GM21528 (cell line): Measurements from ENCODE around the gene KLHL36.
"Not testable (repeated sequence)": the region's sequence is repeated elsewhere in the genome, so short reads cannot be mapped to it uniquely, and the experiment has no call there.

Experiments used
- ATAC-seq: cut with Tn5 transposase; IDR thresholded peaks from one replicate; pipeline ENCODE4 v1.9.1; 2021; ENCODE audit warnings: mild to moderate bottlenecking, moderate library complexity; ENCODE audit not compliant: unreplicated experiment, low FRiP score

Gene KLHL36

DNA sequence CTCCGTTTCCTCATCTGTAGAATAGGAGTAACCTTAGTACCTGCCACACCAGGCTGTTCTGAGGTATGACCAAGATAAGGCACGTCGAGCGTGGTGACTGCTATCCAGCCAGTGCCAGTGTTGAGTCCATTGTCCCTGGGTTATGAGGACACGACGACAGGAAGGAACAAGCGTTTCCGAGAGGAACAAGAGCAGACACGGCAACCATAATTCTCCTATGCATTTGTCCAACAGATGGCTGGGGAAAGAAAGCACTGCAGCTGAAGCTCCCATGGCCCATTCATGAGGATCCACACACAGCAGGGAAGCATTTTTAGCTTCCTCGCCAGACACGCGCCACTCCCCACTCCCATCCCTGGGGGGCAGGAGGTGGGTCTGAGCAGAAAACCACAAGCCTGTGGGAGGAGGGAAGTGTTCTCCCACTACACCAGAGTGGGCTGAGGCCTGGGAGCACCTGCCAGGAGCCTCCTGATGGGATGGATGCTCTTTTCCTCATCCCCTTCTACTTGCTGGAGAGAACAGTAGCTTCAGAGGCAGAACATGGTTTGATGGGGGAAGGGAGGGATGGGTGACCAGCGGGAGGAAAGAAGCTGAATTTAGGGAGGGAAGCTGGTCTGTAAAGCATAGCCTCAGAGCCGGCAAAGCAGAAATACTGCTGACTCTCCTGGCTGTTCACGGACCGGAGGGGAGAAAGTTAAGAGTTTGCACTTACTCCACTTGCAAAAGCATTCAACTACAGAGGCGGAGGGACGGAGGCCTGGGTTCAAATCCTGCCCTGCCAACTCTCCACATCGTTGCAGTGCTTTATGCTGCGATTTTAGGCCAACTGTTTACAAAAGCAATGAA, 33.1 kb upstream of the KLHL36 start:
- ATAC-seq = no peak

DNA sequence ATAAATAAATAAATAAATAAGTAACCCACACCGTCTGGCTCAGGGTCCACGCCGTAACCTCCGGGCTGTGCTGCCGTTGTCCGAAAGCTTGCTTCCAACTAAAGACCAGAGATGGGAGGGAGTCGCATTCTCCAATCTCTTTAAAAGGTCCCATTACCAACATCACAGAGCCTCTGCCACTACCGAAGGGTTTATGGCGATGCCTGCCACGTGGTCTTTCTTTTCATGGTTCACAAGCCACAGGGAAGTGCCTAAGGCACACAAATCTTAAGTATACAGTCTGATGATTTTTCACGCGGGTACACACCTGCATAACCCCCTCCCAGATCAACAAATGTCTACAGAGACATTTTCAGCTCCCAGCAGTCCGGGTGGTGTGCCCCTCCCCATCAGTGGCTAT, 31.8 kb upstream of the KLHL36 start:
- no peak for ATAC-seq

DNA sequence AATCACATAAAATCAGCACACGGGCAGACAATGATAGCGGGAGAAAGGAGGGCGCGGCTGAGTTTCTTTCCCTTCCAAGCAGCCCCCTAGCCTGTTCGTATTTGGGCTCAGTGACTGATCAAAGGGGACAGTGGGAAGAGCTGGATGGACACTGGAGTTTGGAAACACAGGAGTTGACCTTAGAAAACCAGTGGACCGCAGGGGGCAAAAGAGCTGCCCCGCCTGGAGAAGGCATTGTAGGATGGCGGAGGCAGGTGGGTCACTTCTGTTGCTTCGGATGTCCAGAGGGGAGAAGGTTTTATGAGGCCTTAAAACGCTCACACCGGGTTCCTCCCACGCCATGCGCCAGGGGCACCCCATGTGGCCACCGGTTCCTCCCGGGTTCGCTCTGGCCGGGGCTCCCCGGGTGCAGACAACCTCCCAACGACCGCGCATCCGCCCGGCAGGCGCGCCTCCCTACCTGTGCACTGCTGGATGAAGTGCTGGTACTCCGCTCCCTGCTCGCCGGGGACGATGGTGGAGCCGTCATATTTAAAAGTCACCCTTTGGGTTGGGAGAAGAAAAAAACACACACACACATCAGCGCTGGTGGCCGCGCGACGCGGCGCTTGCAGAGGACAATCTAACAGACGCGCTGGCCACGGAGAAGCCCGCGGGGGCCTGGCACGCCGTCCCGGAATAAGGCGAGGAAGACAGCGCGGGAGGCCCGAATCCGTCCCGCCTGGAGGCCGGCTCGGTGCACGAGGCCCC, 31.1 kb upstream of the KLHL36 start:
- peak; percentile 38 for ATAC-seq

DNA sequence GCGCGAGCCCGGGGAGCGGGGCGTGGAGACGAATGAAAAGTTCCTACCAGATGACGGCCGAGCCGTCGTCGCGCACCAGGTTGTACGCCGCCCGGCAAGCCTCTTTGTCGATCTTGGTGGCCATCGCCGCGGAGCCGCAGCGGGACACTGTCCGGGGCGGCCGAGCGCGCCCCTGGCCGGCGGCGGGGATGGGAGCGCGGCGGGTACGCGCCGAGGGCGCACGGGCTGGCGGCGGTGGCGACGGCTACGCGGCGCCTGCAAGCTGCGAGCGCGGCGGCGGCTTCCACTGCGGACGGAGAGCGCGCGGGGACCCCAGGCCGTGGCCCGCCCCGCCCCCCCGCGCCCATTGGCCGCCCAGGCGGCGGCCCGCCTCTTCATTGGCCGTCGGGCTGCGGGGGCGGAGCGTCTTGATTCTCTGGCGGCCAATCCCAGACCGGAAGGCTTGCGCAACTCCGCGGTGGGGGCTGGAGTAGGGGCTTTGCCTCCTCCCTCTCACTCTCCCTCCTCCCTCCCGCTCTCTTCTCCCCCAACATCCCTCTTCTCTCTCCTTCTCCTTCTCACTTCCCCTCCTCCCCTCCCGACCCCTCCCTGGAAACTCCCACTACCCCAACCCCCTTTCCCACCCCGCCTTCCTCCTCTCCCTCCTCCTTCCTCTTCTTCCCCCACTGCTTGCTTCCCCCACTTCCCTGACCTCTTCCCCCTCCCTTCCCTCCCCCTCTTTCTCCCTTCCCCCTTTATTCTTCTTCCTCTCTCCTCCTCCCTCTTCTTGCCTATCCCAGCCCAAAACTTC, 30.3 kb upstream of the KLHL36 start, which contains the start of gene COTL1:
COTL1 (minus strand) TSS at position 288 of the 790 bp plus-strand sequence; CDS start at position 124, 164 bp downstream.
- peak; percentile 73 for ATAC-seq

DNA sequence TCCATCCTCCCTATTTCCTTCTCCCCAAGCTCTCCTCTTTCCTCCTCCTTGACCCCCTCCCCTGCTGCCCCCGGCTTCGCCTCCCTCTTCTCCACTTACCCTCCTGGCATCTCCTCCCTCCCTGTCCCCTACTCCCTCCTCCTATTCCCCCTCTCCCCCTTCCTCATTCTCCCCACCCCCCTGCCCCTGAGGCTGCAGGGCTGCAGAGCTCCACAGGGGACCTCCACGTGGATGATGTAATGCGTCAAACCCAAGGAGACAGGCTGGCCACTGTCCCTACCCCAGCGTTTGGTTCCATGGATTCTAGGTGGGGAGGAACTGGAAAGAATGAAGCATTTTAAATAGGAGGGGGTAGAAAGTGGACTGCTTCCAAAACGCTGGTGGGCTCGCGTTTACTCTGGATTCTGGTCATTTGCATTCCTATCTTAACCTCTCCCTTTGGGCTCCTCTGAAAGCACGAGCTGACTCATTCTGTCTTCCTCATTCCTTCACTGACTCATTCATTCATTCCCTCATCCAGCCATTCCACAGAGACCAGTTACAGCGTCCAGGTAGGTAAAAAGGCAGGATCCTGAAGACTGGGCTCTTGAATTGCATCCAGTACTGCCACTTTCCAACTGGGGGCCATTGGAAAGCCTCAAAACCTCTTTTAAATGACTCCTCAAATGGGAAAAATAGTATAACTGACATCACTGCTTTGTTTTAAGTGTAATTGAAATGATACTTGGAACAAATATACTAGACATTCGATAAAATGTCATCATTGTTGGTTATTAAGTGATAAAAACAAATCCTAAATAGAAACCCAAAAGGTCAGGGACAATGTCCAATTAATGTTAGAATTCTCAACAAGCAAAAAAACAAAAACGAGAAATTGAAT, 29.5 kb upstream of the KLHL36 start:
- ATAC-seq = no peak

DNA sequence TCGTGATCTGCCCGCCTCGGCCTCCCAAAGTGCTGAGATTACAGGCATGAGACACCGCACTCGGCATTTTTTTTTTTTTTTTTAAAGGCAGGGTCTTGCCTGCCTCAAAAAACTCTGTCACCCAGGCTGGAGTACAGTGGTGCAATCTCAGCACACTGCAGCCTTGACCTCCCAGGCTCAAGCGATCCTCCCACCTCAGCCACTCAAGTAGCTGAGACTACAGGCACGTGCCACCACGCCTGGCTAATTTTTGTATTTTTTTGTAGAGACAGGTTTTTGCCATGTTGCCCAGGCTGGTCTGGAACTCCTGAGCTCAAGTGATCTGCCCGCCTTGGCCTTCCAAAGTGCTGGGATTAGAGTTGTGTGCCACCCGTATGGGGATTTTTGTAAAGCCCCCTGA, 27.4 kb upstream of the KLHL36 start:
- ATAC-seq = not testable (repeated sequence)

DNA sequence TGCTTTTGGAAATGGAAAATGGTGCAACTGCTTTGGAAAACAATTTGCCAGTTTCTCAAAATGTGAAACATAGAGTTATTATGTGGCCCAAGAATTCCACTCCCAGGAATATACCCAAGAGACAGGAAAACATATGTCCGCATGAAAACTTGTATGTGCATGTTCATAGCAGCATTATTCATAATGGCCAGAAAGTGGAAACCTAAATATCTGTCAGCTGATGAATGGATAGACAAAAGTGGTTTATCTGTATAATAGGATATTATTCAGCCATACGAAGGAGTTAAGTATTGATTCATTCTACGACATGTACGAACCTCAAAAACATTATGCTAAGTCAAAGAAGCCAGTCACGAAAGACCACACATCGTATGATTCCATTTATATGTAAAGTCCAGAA, 22.8 kb upstream of the KLHL36 start:
- no peak for ATAC-seq

- ATAC-seq = no peak
Measured at GRCh38 chr16:84628226-84628731, 20.0 kb upstream of the KLHL36 start.

GRCh38 chr16:84629580-84629979, 18.7 kb upstream of the KLHL36 start:
- no peak for ATAC-seq

DNA sequence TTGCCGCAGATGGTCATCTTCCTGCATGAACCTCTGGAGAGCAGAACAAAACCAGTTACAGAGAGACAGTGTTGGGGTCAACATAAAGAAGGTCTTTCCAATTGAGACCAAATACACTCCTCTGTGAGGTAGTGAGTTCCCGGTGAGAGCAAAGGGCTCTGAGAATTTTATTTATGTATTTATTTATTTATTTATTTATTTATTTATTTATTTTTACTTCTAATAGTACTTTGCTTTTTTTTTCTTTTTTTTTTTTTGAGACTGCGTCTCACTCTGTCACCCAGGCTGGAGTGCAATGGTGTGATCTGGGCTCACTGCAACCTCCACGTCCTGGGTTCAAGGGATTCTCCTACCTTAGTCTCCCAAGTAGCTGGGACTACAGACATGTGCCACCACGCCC, 18.3 kb upstream of the KLHL36 start:
- ATAC-seq = no peak

GRCh38 chr16:84630446-84631152, 17.7 kb upstream of the KLHL36 start:
- no peak for ATAC-seq

GRCh38 chr16:84631153-84631466, 17.2 kb upstream of the KLHL36 start:
- no peak for ATAC-seq

DNA sequence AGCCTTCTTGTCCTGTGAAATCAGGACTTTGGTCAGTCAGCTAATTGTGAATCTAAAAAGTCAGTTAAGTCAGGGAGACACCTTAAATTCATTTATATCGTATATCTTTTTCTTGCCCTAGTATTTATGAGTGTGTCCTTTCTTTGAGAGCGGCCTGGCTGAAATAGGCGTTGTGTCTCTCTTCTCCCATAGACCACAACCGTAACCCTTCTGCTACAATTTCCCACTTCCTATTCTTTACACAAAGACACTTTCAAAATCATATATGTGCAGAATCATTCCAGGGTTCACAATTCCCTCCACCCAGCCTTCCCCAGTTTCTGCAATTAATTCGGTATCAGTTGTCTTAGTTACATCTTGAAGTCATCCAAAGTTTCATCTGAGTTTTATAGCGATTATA, 16.4 kb upstream of the KLHL36 start:
- ATAC-seq = no peak

- ATAC-seq = not testable (repeated sequence)
Measured at GRCh38 chr16:84632862-84633261, 15.4 kb upstream of the KLHL36 start.

DNA sequence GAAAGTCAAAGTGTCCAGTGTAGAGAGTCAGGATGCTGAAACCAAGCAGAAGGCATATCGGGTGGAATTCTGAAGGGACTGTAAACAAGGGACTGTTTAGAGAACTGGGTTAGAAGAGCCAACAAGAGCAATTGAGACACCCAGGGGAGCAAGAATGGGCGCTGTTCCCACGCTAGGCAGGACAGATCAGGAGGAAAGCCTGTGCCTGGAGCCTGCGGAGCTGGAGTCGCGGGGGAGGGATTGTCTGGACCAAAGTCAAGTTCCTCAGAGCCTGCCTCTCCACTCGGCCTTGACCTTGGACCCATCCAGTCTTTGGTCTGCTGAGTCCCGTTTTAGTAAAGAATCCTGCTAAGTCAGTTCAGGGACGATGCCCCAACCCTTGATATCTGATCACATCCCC, 14.7 kb upstream of the KLHL36 start:
- ATAC-seq = no peak

DNA sequence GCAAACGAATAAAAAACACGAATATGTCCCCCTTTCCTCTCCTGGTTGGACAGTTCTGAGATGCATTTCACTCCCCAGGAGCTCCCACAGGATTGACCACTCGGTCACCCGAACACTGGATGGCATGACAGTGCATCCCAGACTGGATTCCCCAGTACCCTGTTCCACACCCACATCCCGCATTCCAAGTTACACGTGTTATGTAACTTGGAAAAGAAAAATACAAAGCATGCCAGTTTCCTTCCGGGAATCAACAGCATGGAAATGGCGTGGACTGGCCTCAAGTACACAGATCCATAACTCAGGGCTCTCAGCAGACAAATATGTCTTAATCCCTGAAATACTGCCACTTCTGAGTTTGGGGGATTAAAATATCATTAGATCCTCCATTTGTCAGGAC, 12.6 kb upstream of the KLHL36 start:
- ATAC-seq = no peak

DNA sequence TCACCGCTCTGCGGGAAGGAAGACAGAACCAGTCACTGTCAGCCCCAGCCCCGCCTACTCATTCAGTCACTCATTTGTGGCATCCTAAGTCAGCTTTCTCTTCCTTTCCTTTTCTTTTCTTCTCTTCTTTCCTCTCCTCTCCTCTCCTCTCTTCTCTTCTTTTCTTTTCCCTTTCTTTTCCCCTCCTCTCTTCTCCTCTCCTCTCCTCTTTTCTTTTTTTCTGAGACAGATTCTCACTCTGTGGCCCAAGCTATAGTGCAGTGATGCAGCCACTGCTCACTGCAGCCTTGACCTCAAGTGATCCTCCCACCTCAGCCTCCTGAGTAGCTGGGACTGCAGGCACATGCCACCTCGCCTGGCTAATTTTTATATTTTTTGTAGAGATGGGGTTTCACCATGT, 10.6 kb upstream of the KLHL36 start:
- no peak for ATAC-seq

DNA sequence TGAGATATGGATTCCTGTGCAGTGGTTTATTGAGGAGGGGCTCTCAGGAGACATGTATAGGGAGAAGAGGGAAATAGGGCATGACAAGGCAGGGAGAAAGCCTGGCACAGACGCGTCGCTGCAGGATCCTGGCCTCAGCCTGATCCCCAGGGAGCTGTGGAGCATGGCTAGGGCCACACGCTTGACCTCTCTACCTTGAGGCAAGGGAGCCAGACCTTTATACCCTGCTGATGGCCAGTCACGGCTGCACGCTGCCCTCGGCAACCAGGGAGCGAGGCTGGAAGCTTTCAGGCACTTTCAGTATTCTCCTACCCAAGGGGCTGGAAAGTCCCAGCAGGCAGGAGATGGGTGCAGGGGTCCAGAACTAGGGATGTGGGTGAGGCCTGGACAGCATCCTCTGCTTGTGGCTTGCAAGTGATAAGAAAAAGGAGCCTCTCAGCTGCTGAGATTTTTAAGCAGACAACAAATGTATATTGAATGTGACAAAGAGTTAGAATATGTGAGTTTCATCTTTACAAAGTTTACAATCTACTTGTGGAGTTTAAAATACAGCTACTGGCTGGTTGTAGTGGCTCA, 10.0 kb upstream of the KLHL36 start:
- no peak for ATAC-seq

- no peak for ATAC-seq
Measured at GRCh38 chr16:84640145-84640544, 8.2 kb upstream of the KLHL36 start.
